Brain microvascular endothelial cell (primary cell): ENCODE measurements around the gene KIAA0232.
A peak's percentile ranks its signal among the peaks of the same experiment; 100 is the strongest.

ENCODE experiments used
- DNase-seq: peaks from one replicate; pipeline ENCODE4 v3.0.0-alpha.2; 2020
- H3K27ac ChIP-seq: fragments of 250-450 bp; sonication (Bioruptor Pico); 2 replicates; pipeline ENCODE4 v1.5.1; 2020; ENCODE audit warnings: mild to moderate bottlenecking, moderate library complexity
- H3K27me3 ChIP-seq: fragments of 250-450 bp; sonication (Bioruptor Pico); replicated peaks from 2 replicates; pipeline ENCODE4 v1.5.1; 2020; ENCODE audit warnings: mild to moderate bottlenecking
- H3K36me3 ChIP-seq: fragments of 250-450 bp; sonication (Bioruptor Pico); replicated peaks from 2 replicates; pipeline ENCODE4 v1.5.1; 2020; ENCODE audit warnings: mild to moderate bottlenecking
- H3K4me3 ChIP-seq: 2 replicates; pipeline ENCODE4 v1.5.1; 2011; ENCODE audit warnings: low read depth, mild to moderate bottlenecking, control low read depth, low read length, moderate library complexity
- in situ Hi-C: cut with HindIII; loops from 2 replicates; pipeline ENCODE4 v1.10.0; 2017; ENCODE audit warnings: low sequenced_read_pairs, low pct_ligation_motif_present
- TF ChIP-seq, protein P1 (sequence below): IDR thresholded peaks from 2 replicates; pipeline ENCODE4 v1.5.1; 2011; ENCODE audit warnings: low read depth, mild to moderate bottlenecking, moderate library complexity, low read length, control low read depth, inconsistent platforms; ENCODE audit errors: missing control alignments

The KIAA0232 gene

DNA sequence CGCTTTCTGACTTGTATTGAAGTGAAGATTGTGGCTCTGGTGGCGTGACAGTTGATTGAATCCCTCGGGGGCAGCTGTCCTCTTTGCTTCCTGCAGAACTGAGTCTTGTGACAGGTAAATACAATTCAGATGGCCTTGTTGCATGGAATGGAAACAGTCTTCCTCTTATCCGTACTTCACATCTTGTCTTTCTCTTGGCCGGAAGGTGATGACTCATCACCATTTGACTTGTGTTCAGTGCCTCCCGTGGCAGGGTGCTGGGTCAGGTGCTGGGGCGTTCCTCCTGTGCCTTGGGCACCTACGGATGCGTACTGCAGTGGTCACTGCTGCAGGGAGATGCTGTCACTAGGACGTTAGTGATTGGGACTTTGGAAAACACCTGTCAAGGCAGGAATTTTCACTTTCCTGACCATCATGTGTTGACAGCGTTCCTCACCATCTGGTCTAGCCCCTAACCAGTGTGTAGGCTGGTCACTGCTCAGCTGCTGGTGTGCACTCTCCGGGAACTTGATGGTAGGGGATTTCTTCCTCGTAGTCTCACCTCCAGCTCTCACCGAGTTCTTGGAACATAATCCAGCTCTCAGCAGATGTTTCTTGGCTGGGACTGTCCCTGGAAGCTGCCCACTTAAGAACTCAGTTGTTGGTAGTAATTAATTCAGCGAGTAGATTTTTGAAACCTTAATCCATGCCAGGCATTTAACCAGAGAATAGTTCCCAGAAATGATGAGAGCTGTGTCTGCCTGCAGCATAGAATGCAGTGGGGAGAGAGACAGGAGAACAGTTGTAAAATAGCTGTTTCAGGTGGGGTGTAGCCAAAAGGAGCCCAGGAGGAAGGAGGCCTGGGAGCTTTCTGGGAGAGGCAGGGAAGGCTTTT is 134.3 kb downstream of the KIAA0232 start:
- in situ Hi-C loops, result no loop called here
- no peak overlapping the region for H3K4me3 ChIP-seq

DNA sequence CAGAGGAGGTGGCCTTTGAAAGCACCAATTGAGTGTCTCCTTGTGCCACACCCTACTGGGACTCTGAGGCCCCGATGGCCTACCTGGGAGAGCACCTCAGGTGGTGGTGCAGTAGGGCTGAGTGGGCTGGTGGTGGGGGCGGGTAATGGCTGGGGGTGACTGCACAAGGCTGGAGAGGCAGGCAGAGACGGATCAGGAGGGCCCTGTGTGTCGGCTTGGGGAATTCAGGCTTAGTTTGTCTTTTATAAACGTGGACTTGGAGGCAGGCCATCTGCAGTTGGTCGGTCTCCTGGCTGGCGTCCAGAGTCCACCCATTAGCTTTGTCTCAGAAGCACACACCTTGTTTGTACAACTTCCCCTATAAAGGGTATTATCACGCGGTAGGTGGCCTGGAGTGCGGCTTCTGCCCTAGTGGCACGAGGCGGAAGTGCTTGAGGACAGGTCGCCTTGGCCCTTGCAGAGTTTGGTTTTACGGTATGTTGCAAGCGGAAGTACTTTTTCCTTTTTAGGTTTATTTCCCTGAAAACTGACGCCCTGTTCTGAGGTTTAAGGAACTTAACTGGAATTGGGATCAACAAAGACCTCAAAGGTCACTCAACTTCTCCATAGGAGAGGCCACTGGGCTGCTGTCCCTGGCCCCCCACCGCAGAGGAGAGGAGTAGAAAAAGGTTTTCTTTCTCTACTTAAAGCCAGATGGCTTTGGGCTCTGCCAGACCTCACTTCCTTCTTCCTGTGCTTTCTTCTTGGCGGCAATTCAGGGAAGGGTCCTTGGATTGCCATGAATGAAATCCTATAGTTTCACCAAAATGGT is 135.1 kb downstream of the KIAA0232 start:
- no peak for DNase-seq
- Histone ChIP-seq H3K27me3 (no peaks in the 10 kb centered on the region), H3K36me3 (no peaks in the 10 kb centered on the region), H3K27ac (no peak overlapping the region), H3K4me3 (no peak overlapping the region)
- TF ChIP-seq, protein P1, sequence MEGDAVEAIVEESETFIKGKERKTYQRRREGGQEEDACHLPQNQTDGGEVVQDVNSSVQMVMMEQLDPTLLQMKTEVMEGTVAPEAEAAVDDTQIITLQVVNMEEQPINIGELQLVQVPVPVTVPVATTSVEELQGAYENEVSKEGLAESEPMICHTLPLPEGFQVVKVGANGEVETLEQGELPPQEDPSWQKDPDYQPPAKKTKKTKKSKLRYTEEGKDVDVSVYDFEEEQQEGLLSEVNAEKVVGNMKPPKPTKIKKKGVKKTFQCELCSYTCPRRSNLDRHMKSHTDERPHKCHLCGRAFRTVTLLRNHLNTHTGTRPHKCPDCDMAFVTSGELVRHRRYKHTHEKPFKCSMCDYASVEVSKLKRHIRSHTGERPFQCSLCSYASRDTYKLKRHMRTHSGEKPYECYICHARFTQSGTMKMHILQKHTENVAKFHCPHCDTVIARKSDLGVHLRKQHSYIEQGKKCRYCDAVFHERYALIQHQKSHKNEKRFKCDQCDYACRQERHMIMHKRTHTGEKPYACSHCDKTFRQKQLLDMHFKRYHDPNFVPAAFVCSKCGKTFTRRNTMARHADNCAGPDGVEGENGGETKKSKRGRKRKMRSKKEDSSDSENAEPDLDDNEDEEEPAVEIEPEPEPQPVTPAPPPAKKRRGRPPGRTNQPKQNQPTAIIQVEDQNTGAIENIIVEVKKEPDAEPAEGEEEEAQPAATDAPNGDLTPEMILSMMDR, result peak; percentile 72
- in situ Hi-C loops, result no loop called here

More for the DNA sequence above, 134.3 kb downstream of the KIAA0232 start:
- Histone ChIP-seq H3K27me3 (no peaks in the 10 kb centered on the region), H3K27ac (no peak overlapping the region), H3K36me3 (no peaks in the 10 kb centered on the region)
- no peak for DNase-seq
- TF ChIP-seq, protein P1, result no peak

DNA sequence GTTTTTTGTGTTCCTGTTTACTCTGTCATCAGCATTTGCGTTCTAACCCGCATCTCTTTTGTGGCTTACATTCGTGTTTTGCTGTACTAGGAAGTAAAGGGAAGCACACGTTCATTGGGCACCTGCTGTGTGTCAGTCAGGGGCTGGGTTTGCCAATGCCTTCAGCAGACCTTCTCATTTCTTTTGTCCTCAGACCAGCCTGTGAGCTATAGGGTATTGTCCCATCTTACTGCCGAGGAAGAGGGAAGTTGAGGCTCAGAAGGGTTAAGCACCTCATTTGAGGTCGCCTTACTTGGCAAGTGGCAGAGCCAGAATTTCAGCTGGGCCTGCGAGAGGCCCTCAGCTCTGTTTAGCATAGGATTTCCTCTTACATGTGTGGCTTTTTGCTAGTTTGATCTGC is 135.8 kb downstream of the KIAA0232 start:
- H3K27ac ChIP-seq, result no peak overlapping the region
- no peak for DNase-seq
- no peak overlapping the region for H3K4me3 ChIP-seq
- peaks cover under 1% of the 10 kb centered on the region for H3K36me3 ChIP-seq
- TF ChIP-seq, protein P1, result no peak
- in situ Hi-C loops, result no loop called here
- H3K27me3 ChIP-seq, result no peaks in the 10 kb centered on the region

DNA sequence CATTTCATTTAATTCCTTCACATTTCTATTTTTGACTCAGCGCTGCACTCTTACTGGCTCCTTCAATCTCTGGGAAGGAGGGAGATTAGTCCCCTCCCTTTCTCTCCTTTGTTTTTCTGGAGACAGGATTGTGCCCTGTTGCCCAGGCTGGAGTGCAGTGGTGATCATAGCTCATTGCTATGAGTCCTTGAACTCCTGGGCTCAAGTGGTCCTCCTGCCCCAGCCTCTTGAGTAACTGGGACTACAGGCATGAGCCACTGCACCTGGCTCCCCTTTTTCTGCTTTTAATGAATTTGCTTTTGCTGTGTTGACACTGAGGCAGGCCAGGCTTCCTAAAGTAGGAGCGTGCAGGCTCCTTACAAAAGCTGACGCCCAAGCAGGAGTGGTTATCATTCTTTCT is 137.6 kb downstream of the KIAA0232 start:
- Histone ChIP-seq H3K4me3 (no peak overlapping the region), H3K27ac (no peak overlapping the region), H3K27me3 (no peaks in the 10 kb centered on the region), H3K36me3 (peaks cover 6% of the 10 kb centered on the region)
- DNase-seq, result no peak
- TF ChIP-seq, protein P1, result no peak
- in situ Hi-C loops, result no loop called here

DNA sequence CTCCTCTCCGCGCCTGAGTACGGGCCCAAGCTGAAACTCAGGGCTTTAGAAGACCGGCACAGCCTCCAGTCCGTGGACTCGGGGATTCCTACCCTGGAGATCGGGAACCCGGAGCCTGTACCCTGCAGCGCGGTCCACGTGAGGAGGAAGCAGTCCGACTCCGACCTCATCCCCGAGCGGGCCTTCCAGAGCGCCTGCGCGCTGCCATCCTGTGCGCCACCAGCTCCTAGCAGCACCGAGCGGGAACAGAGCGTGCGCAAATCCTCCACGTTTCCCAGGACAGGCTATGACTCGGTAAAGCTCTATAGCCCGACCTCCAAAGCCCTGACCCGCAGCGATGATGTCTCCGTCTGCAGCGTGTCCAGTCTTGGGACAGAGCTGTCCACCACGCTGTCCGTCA is 141.0 kb downstream of the KIAA0232 start:
- no peak for DNase-seq
- no peak overlapping the region for H3K4me3 ChIP-seq
- no peaks in the 10 kb centered on the region for H3K27me3 ChIP-seq
- peaks cover 6% of the 10 kb centered on the region for H3K36me3 ChIP-seq
- in situ Hi-C loops, result no loop called here
- H3K27ac ChIP-seq, result no peak overlapping the region
- TF ChIP-seq, protein P1, result no peak
